ENCODE measurements around the gene ADAMTS12. TPM values are rescaled to one million over a fixed set of nuclear protein-coding genes. Genes with fewer than 3 reads are reported as not detected.

ADAMTS12 gene
- total and polyA plus RNA-seq, 3 experiments from 2014 or later = not detected

GRCh38 chr5:33637011-33637410 lies 254.8 kb downstream of the ADAMTS12 start:
- Mint-ChIP-seq H3K4me1 (peaks cover 0 to 3% (median 0%) of the 10 kb centered on the region in 3 donors), H3K4me3 (no peak overlapping the region), H3K27ac (no peak overlapping the region), H3K36me3 (no peaks in the 10 kb centered on the region), H3K27me3 (peaks cover 0 to 5% of the 10 kb centered on the region in 2 donors), H3K9me3 (peaks cover 0 to under 1% (median 0%) of the 10 kb centered on the region in 5 donors)
- no peak for DNase-seq
- no peaks in the 10 kb centered on the region for H3K36me3 ChIP-seq (ENCODE audit: insufficient read depth, low read length)
- ChIA-PET POLR2A (no interaction called here), CTCF (no interaction called here)
- no peaks in the 10 kb centered on the region for H3K27me3 ChIP-seq (ENCODE audit: insufficient read depth, low read length, poor library complexity, severe bottlenecking)
- H3K9me3 ChIP-seq (ENCODE audit: low read length) = no peaks in the 10 kb centered on the region
- H3K27ac ChIP-seq (ENCODE audit: low read depth, low read length) = no peak overlapping the region
- no peak overlapping the region for H3K4me3 ChIP-seq (ENCODE audit: low read length)
- H3K4me1 ChIP-seq (ENCODE audit: insufficient read depth, low read length) = no peaks in the 10 kb centered on the region

- H3K4me3 ChIP-seq (ENCODE audit: low read length) = no peak overlapping the region
- no peaks in the 10 kb centered on the region for H3K9me3 ChIP-seq (ENCODE audit: low read length)
- Mint-ChIP-seq H3K27ac (no peak overlapping the region), H3K36me3 (no peaks in the 10 kb centered on the region), H3K27me3 (peaks cover 4 to 5% of the 10 kb centered on the region in 2 donors), H3K4me1 (no peaks in the 10 kb centered on the region), H3K4me3 (no peak overlapping the region), H3K9me3 (peaks cover 0 to 2% (median 0%) of the 10 kb centered on the region in 5 donors)
- H3K27ac ChIP-seq (ENCODE audit: low read depth, low read length) = no peak overlapping the region
- CTCF ChIA-PET = no interaction called here
- H3K27me3 ChIP-seq (ENCODE audit: insufficient read depth, low read length, poor library complexity, severe bottlenecking) = no peaks in the 10 kb centered on the region
- H3K4me1 ChIP-seq (ENCODE audit: insufficient read depth, low read length) = no peaks in the 10 kb centered on the region
- no peak for DNase-seq
- no peaks in the 10 kb centered on the region for H3K36me3 ChIP-seq (ENCODE audit: insufficient read depth, low read length)
- POLR2A ChIA-PET = no interaction called here
These were observed 256.2 kb downstream of the ADAMTS12 start for GRCh38 chr5:33635582-33635981.

GRCh38 chr5:33633699-33634098 lies 258.1 kb downstream of the ADAMTS12 start:
- Mint-ChIP-seq H3K36me3 (no peaks in the 10 kb centered on the region), H3K27ac (no peak overlapping the region), H3K27me3 (peaks cover 4 to 5% of the 10 kb centered on the region in 2 donors), H3K9me3 (peaks cover 0 to 2% (median 0%) of the 10 kb centered on the region in 5 donors), H3K4me1 (no peaks in the 10 kb centered on the region), H3K4me3 (no peak overlapping the region)
- no peaks in the 10 kb centered on the region for H3K9me3 ChIP-seq (ENCODE audit: low read length)
- CTCF ChIA-PET = no interaction called here
- POLR2A ChIA-PET = no interaction called here
- no peak overlapping the region for H3K4me3 ChIP-seq (ENCODE audit: low read length)
- DNase-seq = no peak
- H3K27ac ChIP-seq (ENCODE audit: low read depth, low read length) = no peak overlapping the region
- no peaks in the 10 kb centered on the region for H3K27me3 ChIP-seq (ENCODE audit: insufficient read depth, low read length, poor library complexity, severe bottlenecking)
- no peaks in the 10 kb centered on the region for H3K36me3 ChIP-seq (ENCODE audit: insufficient read depth, low read length)
- no peaks in the 10 kb centered on the region for H3K4me1 ChIP-seq (ENCODE audit: insufficient read depth, low read length)

GRCh38 chr5:33631786-33632185 lies 260.0 kb downstream of the ADAMTS12 start:
- Mint-ChIP-seq H3K9me3 (peaks cover 0 to 2% (median 0%) of the 10 kb centered on the region in 5 donors), H3K27me3 (peaks cover 0 to 4% of the 10 kb centered on the region in 2 donors), H3K27ac (no peak overlapping the region), H3K36me3 (no peaks in the 10 kb centered on the region), H3K4me3 (no peak overlapping the region), H3K4me1 (no peaks in the 10 kb centered on the region)
- H3K36me3 ChIP-seq (ENCODE audit: insufficient read depth, low read length) = no peaks in the 10 kb centered on the region
- H3K9me3 ChIP-seq (ENCODE audit: low read length) = no peaks in the 10 kb centered on the region
- DNase-seq = no peak
- H3K4me1 ChIP-seq (ENCODE audit: insufficient read depth, low read length) = no peaks in the 10 kb centered on the region
- H3K4me3 ChIP-seq (ENCODE audit: low read length) = no peak overlapping the region
- no peaks in the 10 kb centered on the region for H3K27me3 ChIP-seq (ENCODE audit: insufficient read depth, low read length, poor library complexity, severe bottlenecking)
- POLR2A ChIA-PET = no interaction called here
- no peak overlapping the region for H3K27ac ChIP-seq (ENCODE audit: low read depth, low read length)
- CTCF ChIA-PET = no interaction called here

GRCh38 chr5:33631139-33631538 lies 260.7 kb downstream of the ADAMTS12 start:
- H3K9me3 ChIP-seq (ENCODE audit: low read length) = no peaks in the 10 kb centered on the region
- ChIA-PET POLR2A (no interaction called here), CTCF (no interaction called here)
- H3K9me3 Mint-ChIP-seq = peaks cover 0 to 2% (median 0%) of the 10 kb centered on the region in 5 donors
- H3K27ac ChIP-seq (ENCODE audit: low read depth, low read length) = no peak overlapping the region
- no peaks in the 10 kb centered on the region for H3K36me3 ChIP-seq (ENCODE audit: insufficient read depth, low read length)
- H3K27me3 Mint-ChIP-seq = peaks cover 0 to 4% of the 10 kb centered on the region in 2 donors
- no peak overlapping the region for H3K4me3 ChIP-seq (ENCODE audit: low read length)
- H3K4me3 Mint-ChIP-seq = no peak overlapping the region
- no peak for DNase-seq
- no peak overlapping the region for H3K27ac Mint-ChIP-seq
- H3K4me1 ChIP-seq (ENCODE audit: insufficient read depth, low read length) = no peaks in the 10 kb centered on the region
- H3K4me1 Mint-ChIP-seq = no peaks in the 10 kb centered on the region
- H3K27me3 ChIP-seq (ENCODE audit: insufficient read depth, low read length, poor library complexity, severe bottlenecking) = no peaks in the 10 kb centered on the region
- H3K36me3 Mint-ChIP-seq = no peaks in the 10 kb centered on the region

GRCh38 chr5:33629999-33630398 lies 261.8 kb downstream of the ADAMTS12 start:
- H3K27ac ChIP-seq (ENCODE audit: low read depth, low read length) = no peak overlapping the region
- no peaks in the 10 kb centered on the region for H3K36me3 ChIP-seq (ENCODE audit: insufficient read depth, low read length)
- no peaks in the 10 kb centered on the region for H3K4me1 Mint-ChIP-seq
- H3K27me3 ChIP-seq (ENCODE audit: insufficient read depth, low read length, poor library complexity, severe bottlenecking) = no peaks in the 10 kb centered on the region
- peaks cover 0 to 2% (median 0%) of the 10 kb centered on the region in 5 donors for H3K9me3 Mint-ChIP-seq
- no peak overlapping the region for H3K27ac Mint-ChIP-seq
- H3K36me3 Mint-ChIP-seq = no peaks in the 10 kb centered on the region
- POLR2A ChIA-PET = no interaction called here
- no peak for DNase-seq
- H3K27me3 Mint-ChIP-seq = peaks cover 0 to 4% of the 10 kb centered on the region in 2 donors
- H3K9me3 ChIP-seq (ENCODE audit: low read length) = no peaks in the 10 kb centered on the region
- no peaks in the 10 kb centered on the region for H3K4me1 ChIP-seq (ENCODE audit: insufficient read depth, low read length)
- H3K4me3 ChIP-seq (ENCODE audit: low read length) = no peak overlapping the region
- no peak overlapping the region for H3K4me3 Mint-ChIP-seq
- CTCF ChIA-PET = no interaction called here

- Histone ChIP-seq H3K4me3 (ENCODE audit: low read length) (no peak overlapping the region), H3K27me3 (ENCODE audit: insufficient read depth, low read length, poor library complexity, severe bottlenecking) (no peaks in the 10 kb centered on the region), H3K9me3 (ENCODE audit: low read length) (no peaks in the 10 kb centered on the region), H3K27ac (ENCODE audit: low read depth, low read length) (no peak overlapping the region), H3K4me1 (ENCODE audit: insufficient read depth, low read length) (no peaks in the 10 kb centered on the region), H3K36me3 (ENCODE audit: insufficient read depth, low read length) (no peaks in the 10 kb centered on the region)
- Mint-ChIP-seq H3K36me3 (no peaks in the 10 kb centered on the region), H3K27me3 (peaks cover 1 to 4% of the 10 kb centered on the region in 2 donors), H3K9me3 (peaks cover 0 to 2% (median 0%) of the 10 kb centered on the region in 5 donors), H3K4me1 (no peaks in the 10 kb centered on the region), H3K27ac (no peak overlapping the region), H3K4me3 (no peak overlapping the region)
- no peak for DNase-seq
- CTCF ChIA-PET = no interaction called here
- POLR2A ChIA-PET = no interaction called here
These were observed 263.0 kb downstream of the ADAMTS12 start for GRCh38 chr5:33628796-33629195.

GRCh38 chr5:33621514-33621913 lies 270.3 kb downstream of the ADAMTS12 start:
- POLR2A ChIA-PET = no interaction called here

GRCh38 chr5:33614039-33614438 lies 277.8 kb downstream of the ADAMTS12 start:
- DNase-seq = no peak
- H3K4me3 ChIP-seq (ENCODE audit: low read length) = no peak overlapping the region
- H3K36me3 Mint-ChIP-seq = no peaks in the 10 kb centered on the region
- H3K27ac Mint-ChIP-seq = no peak overlapping the region
- ChIA-PET CTCF (interaction anchor here (0.6 to 0.8 kb wide), 2 partner anchors 9 to 27 kb away, joined by 3 to 4 read pairs; no protein-coding TSS in a partner anchor), POLR2A (no interaction called here)
- no peaks in the 10 kb centered on the region for H3K9me3 Mint-ChIP-seq
- H3K4me1 Mint-ChIP-seq = no peaks in the 10 kb centered on the region
- H3K9me3 ChIP-seq (ENCODE audit: low read length) = no peaks in the 10 kb centered on the region
- H3K36me3 ChIP-seq (ENCODE audit: insufficient read depth, low read length) = no peaks in the 10 kb centered on the region
- no peaks in the 10 kb centered on the region for H3K27me3 Mint-ChIP-seq
- no peaks in the 10 kb centered on the region for H3K27me3 ChIP-seq (ENCODE audit: insufficient read depth, low read length, poor library complexity, severe bottlenecking)
- H3K27ac ChIP-seq (ENCODE audit: low read depth, low read length) = no peak overlapping the region
- H3K4me1 ChIP-seq (ENCODE audit: insufficient read depth, low read length) = no peaks in the 10 kb centered on the region
- no peak overlapping the region for H3K4me3 Mint-ChIP-seq

More at GRCh38 chr5:33621514-33621913, 270.3 kb downstream of the ADAMTS12 start:
- Mint-ChIP-seq H3K27ac (no peak overlapping the region), H3K27me3 (peaks cover 2 to 21% of the 10 kb centered on the region in 2 donors), H3K4me3 (no peak overlapping the region), H3K9me3 (peaks cover 0 to 2% (median 0%) of the 10 kb centered on the region in 5 donors), H3K36me3 (no peaks in the 10 kb centered on the region), H3K4me1 (no peaks in the 10 kb centered on the region)
- H3K36me3 ChIP-seq (ENCODE audit: insufficient read depth, low read length) = no peaks in the 10 kb centered on the region
- no peaks in the 10 kb centered on the region for H3K27me3 ChIP-seq (ENCODE audit: insufficient read depth, low read length, poor library complexity, severe bottlenecking)
- H3K27ac ChIP-seq (ENCODE audit: low read depth, low read length) = no peak overlapping the region
- no peaks in the 10 kb centered on the region for H3K4me1 ChIP-seq (ENCODE audit: insufficient read depth, low read length)
- CTCF ChIA-PET = no interaction called here
- no peak for DNase-seq
- no peaks in the 10 kb centered on the region for H3K9me3 ChIP-seq (ENCODE audit: low read length)
- no peak overlapping the region for H3K4me3 ChIP-seq (ENCODE audit: low read length)
